ENCODE measurements around the gene SPATA13.

SPATA13 gene

GRCh38 chr13:24127116-24127631 lies 33.3 kb upstream of the SPATA13 start:
- no peaks in the 10 kb centered on the region for H3K36me3 ChIP-seq (ENCODE audit: control insufficient read depth, insufficient read depth, low read length)
- H3K27me3 ChIP-seq (replicated peaks; ENCODE audit: control insufficient read depth, insufficient read depth, low read length, poor library complexity, severe bottlenecking) = no peaks in the 10 kb centered on the region
- no peak overlapping the region for H3K4me3 ChIP-seq (ENCODE audit: insufficient read depth, low read depth, low read length, poor library complexity, severe bottlenecking)
- no peak for DNase-seq
- no peak overlapping the region for H3K27ac ChIP-seq (ENCODE audit: insufficient read depth, low read length, poor library complexity, severe bottlenecking)
- H3K4me1 ChIP-seq (ENCODE audit: control insufficient read depth, insufficient read depth, low read length, poor library complexity, severe bottlenecking) = no peaks in the 10 kb centered on the region
- H3K9me3 ChIP-seq (ENCODE audit: control insufficient read depth, low read length) = no peaks in the 10 kb centered on the region

GRCh38 chr13:24128112-24128511 lies 32.4 kb upstream of the SPATA13 start:
- no peaks in the 10 kb centered on the region for H3K27me3 ChIP-seq (replicated peaks; ENCODE audit: control insufficient read depth, insufficient read depth, low read length, poor library complexity, severe bottlenecking)
- H3K36me3 ChIP-seq (ENCODE audit: control insufficient read depth, insufficient read depth, low read length) = no peaks in the 10 kb centered on the region
- no peaks in the 10 kb centered on the region for H3K4me1 ChIP-seq (ENCODE audit: control insufficient read depth, insufficient read depth, low read length, poor library complexity, severe bottlenecking)
- no peak overlapping the region for H3K27ac ChIP-seq (ENCODE audit: insufficient read depth, low read length, poor library complexity, severe bottlenecking)
- no peak overlapping the region for H3K4me3 ChIP-seq (ENCODE audit: insufficient read depth, low read depth, low read length, poor library complexity, severe bottlenecking)
- no peaks in the 10 kb centered on the region for H3K9me3 ChIP-seq (ENCODE audit: control insufficient read depth, low read length)
- DNase-seq = no peak

GRCh38 chr13:24128962-24129361 lies 31.6 kb upstream of the SPATA13 start:
- Histone ChIP-seq H3K27me3 (replicated peaks; ENCODE audit: control insufficient read depth, insufficient read depth, low read length, poor library complexity, severe bottlenecking) (no peaks in the 10 kb centered on the region), H3K9me3 (ENCODE audit: control insufficient read depth, low read length) (no peaks in the 10 kb centered on the region), H3K4me1 (ENCODE audit: control insufficient read depth, insufficient read depth, low read length, poor library complexity, severe bottlenecking) (no peaks in the 10 kb centered on the region), H3K27ac (ENCODE audit: insufficient read depth, low read length, poor library complexity, severe bottlenecking) (no peak overlapping the region), H3K36me3 (ENCODE audit: control insufficient read depth, insufficient read depth, low read length) (no peaks in the 10 kb centered on the region), H3K4me3 (ENCODE audit: insufficient read depth, low read depth, low read length, poor library complexity, severe bottlenecking) (no peak overlapping the region)
- DNase-seq = no peak

GRCh38 chr13:24129914-24130774 lies 30.4 kb upstream of the SPATA13 start:
- no peak for DNase-seq
- Histone ChIP-seq H3K27me3 (replicated peaks; ENCODE audit: control insufficient read depth, insufficient read depth, low read length, poor library complexity, severe bottlenecking) (no peaks in the 10 kb centered on the region), H3K4me3 (ENCODE audit: insufficient read depth, low read depth, low read length, poor library complexity, severe bottlenecking) (no peak overlapping the region), H3K4me1 (ENCODE audit: control insufficient read depth, insufficient read depth, low read length, poor library complexity, severe bottlenecking) (no peaks in the 10 kb centered on the region), H3K9me3 (ENCODE audit: control insufficient read depth, low read length) (no peaks in the 10 kb centered on the region), H3K36me3 (ENCODE audit: control insufficient read depth, insufficient read depth, low read length) (no peaks in the 10 kb centered on the region), H3K27ac (ENCODE audit: insufficient read depth, low read length, poor library complexity, severe bottlenecking) (no peak overlapping the region)

- H3K27ac ChIP-seq (ENCODE audit: insufficient read depth, low read length, poor library complexity, severe bottlenecking) = no peak overlapping the region
- no peak for DNase-seq
- H3K36me3 ChIP-seq (ENCODE audit: control insufficient read depth, insufficient read depth, low read length) = no peaks in the 10 kb centered on the region
- no peak overlapping the region for H3K4me3 ChIP-seq (ENCODE audit: insufficient read depth, low read depth, low read length, poor library complexity, severe bottlenecking)
- H3K27me3 ChIP-seq (replicated peaks; ENCODE audit: control insufficient read depth, insufficient read depth, low read length, poor library complexity, severe bottlenecking) = no peaks in the 10 kb centered on the region
- no peaks in the 10 kb centered on the region for H3K4me1 ChIP-seq (ENCODE audit: control insufficient read depth, insufficient read depth, low read length, poor library complexity, severe bottlenecking)
- H3K9me3 ChIP-seq (ENCODE audit: control insufficient read depth, low read length) = no peaks in the 10 kb centered on the region
These were observed 28.8 kb upstream of the SPATA13 start for GRCh38 chr13:24131749-24132148.

GRCh38 chr13:24133021-24133795 lies 27.3 kb upstream of the SPATA13 start:
- Histone ChIP-seq H3K36me3 (ENCODE audit: control insufficient read depth, insufficient read depth, low read length) (no peaks in the 10 kb centered on the region), H3K27me3 (replicated peaks; ENCODE audit: control insufficient read depth, insufficient read depth, low read length, poor library complexity, severe bottlenecking) (no peaks in the 10 kb centered on the region)
- DNase-seq = no peak

GRCh38 chr13:24134231-24134630 lies 26.3 kb upstream of the SPATA13 start:
- Histone ChIP-seq H3K27ac (ENCODE audit: insufficient read depth, low read length, poor library complexity, severe bottlenecking) (no peak overlapping the region), H3K9me3 (ENCODE audit: control insufficient read depth, low read length) (no peaks in the 10 kb centered on the region), H3K36me3 (ENCODE audit: control insufficient read depth, insufficient read depth, low read length) (no peaks in the 10 kb centered on the region), H3K4me3 (ENCODE audit: insufficient read depth, low read depth, low read length, poor library complexity, severe bottlenecking) (no peak overlapping the region), H3K4me1 (ENCODE audit: control insufficient read depth, insufficient read depth, low read length, poor library complexity, severe bottlenecking) (no peaks in the 10 kb centered on the region), H3K27me3 (replicated peaks; ENCODE audit: control insufficient read depth, insufficient read depth, low read length, poor library complexity, severe bottlenecking) (no peaks in the 10 kb centered on the region)
- no peak for DNase-seq

More at GRCh38 chr13:24133021-24133795, 27.3 kb upstream of the SPATA13 start:
- Histone ChIP-seq H3K4me1 (ENCODE audit: control insufficient read depth, insufficient read depth, low read length, poor library complexity, severe bottlenecking) (no peaks in the 10 kb centered on the region), H3K9me3 (ENCODE audit: control insufficient read depth, low read length) (no peaks in the 10 kb centered on the region), H3K27ac (ENCODE audit: insufficient read depth, low read length, poor library complexity, severe bottlenecking) (no peak overlapping the region), H3K4me3 (ENCODE audit: insufficient read depth, low read depth, low read length, poor library complexity, severe bottlenecking) (no peak overlapping the region)

GRCh38 chr13:24134757-24135156 lies 25.8 kb upstream of the SPATA13 start:
- H3K4me1 ChIP-seq (ENCODE audit: control insufficient read depth, insufficient read depth, low read length, poor library complexity, severe bottlenecking) = no peaks in the 10 kb centered on the region
- H3K27me3 ChIP-seq (replicated peaks; ENCODE audit: control insufficient read depth, insufficient read depth, low read length, poor library complexity, severe bottlenecking) = no peaks in the 10 kb centered on the region
- no peaks in the 10 kb centered on the region for H3K9me3 ChIP-seq (ENCODE audit: control insufficient read depth, low read length)
- no peak overlapping the region for H3K4me3 ChIP-seq (ENCODE audit: insufficient read depth, low read depth, low read length, poor library complexity, severe bottlenecking)
- no peak for DNase-seq
- no peak overlapping the region for H3K27ac ChIP-seq (ENCODE audit: insufficient read depth, low read length, poor library complexity, severe bottlenecking)
- no peaks in the 10 kb centered on the region for H3K36me3 ChIP-seq (ENCODE audit: control insufficient read depth, insufficient read depth, low read length)

GRCh38 chr13:24135674-24136300 lies 24.7 kb upstream of the SPATA13 start:
- Histone ChIP-seq H3K4me3 (ENCODE audit: insufficient read depth, low read depth, low read length, poor library complexity, severe bottlenecking) (no peak overlapping the region), H3K27ac (ENCODE audit: insufficient read depth, low read length, poor library complexity, severe bottlenecking) (no peak overlapping the region), H3K4me1 (ENCODE audit: control insufficient read depth, insufficient read depth, low read length, poor library complexity, severe bottlenecking) (no peaks in the 10 kb centered on the region), H3K27me3 (replicated peaks; ENCODE audit: control insufficient read depth, insufficient read depth, low read length, poor library complexity, severe bottlenecking) (no peaks in the 10 kb centered on the region), H3K36me3 (ENCODE audit: control insufficient read depth, insufficient read depth, low read length) (no peaks in the 10 kb centered on the region), H3K9me3 (ENCODE audit: control insufficient read depth, low read length) (no peaks in the 10 kb centered on the region)
- no peak for DNase-seq
